H1 (cell line): ENCODE data around the gene KCNA10.

Source experiments
- BRCA1 ChIP-seq: IDR thresholded peaks from 2 replicates; pipeline ENCODE4 v1.6.1; 2012; ENCODE audit warnings: low read depth, low read length, improper control_type of control experiment
- CEBPB ChIP-seq: IDR thresholded peaks from 2 replicates; pipeline ENCODE4 v1.6.1; 2012; ENCODE audit warnings: low read depth, low read length
- CTCF ChIP-seq, 3 experiments: IDR thresholded peaks; 1 replicate in 2 of 3; 2 replicates in 1 of 3; pipeline versions ENCODE4 v1.5.1 to v1.6.1; 2011; ENCODE audit warnings: low read length in 3 of 3, mild to moderate bottlenecking in 3 of 3, inconsistent platforms in 2 of 3, low read depth in 1 of 3, moderate library complexity in 1 of 3; ENCODE audit not compliant: insufficient read depth in 1 of 3; ENCODE audit errors: control extremely low read depth in 1 of 3
- EP300 ChIP-seq, 2 experiments: IDR thresholded peaks; 1 replicate in 1 of 2; 2 replicates in 1 of 2; pipeline ENCODE4 v1.6.1; 2011 to 2012; ENCODE audit warnings: low read depth in 2 of 2, low read length in 2 of 2, mild to moderate bottlenecking in 2 of 2, borderline replicate concordance in 1 of 2, inconsistent platforms in 1 of 2, moderate library complexity in 1 of 2
- JUND ChIP-seq: IDR thresholded peaks from 2 replicates; pipeline ENCODE4 v1.6.1; 2011; ENCODE audit warnings: mild to moderate bottlenecking, improper control_type of control experiment, low read length
- NRF1 ChIP-seq: IDR thresholded peaks from 2 replicates; pipeline ENCODE4 v1.6.1; 2011; ENCODE audit warnings: mild to moderate bottlenecking, low read depth, low read length, improper control_type of control experiment
- POLR2AphosphoS5 ChIP-seq: IDR thresholded peaks from 2 replicates; pipeline ENCODE4 v1.6.1; 2011; ENCODE audit warnings: low read depth, low read length
- SUZ12 ChIP-seq: fragments of 200-600 bp; sonication (generic); IDR thresholded peaks from 2 replicates; pipeline ENCODE4 v1.6.1; 2012; ENCODE audit warnings: mild to moderate bottlenecking, inconsistent platforms, low read length, moderate library complexity, mixed read lengths
- ZNF274 ChIP-seq: IDR thresholded peaks from 2 replicates; pipeline ENCODE4 v1.7.0; 2012; ENCODE audit warnings: low read length, borderline replicate concordance; ENCODE audit errors: extremely low read depth

DNA sequence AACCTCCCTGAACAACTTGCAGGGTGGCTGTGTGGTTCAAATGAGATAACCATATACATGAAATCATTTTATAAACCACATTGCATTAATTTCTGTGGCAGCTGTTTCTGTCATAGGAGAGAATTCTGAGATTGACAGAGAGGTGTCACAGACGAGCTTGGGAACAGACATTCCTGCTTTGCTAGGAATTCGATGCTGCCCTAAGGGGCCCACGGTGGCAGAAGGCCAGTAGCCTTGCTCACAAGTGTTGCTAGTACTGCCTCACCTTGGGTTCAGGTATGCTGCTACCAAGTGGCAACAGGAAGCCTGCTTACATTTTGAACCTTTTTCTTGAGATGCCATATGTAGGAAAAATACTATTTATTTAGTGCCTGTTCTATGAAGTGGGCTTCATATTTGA lies 13.4 kb downstream of the KCNA10 start:
- TF ChIP-seq CTCF (IDR thresholded peaks at IDR 0.05; ENCODE audit: control extremely low read depth in 1 of 3, insufficient read depth in 1 of 3, low read depth in 1 of 3, low read length in 3 of 3), result no peak
- TF ChIP-seq BRCA1, result no peak
- no peak for TF ChIP-seq JUND
- TF ChIP-seq ZNF274, result no peak
- no peak for TF ChIP-seq CEBPB
- TF ChIP-seq SUZ12, result no peak
- no peak for TF ChIP-seq POLR2AphosphoS5
- no peak for TF ChIP-seq EP300 (IDR thresholded peaks at IDR 0.05; ENCODE audit: borderline replicate concordance in 1 of 2, low read depth in 2 of 2, low read length in 2 of 2)
- TF ChIP-seq NRF1, result no peak
